ENCODE measurements around the gene SHISA9.

DNA sequence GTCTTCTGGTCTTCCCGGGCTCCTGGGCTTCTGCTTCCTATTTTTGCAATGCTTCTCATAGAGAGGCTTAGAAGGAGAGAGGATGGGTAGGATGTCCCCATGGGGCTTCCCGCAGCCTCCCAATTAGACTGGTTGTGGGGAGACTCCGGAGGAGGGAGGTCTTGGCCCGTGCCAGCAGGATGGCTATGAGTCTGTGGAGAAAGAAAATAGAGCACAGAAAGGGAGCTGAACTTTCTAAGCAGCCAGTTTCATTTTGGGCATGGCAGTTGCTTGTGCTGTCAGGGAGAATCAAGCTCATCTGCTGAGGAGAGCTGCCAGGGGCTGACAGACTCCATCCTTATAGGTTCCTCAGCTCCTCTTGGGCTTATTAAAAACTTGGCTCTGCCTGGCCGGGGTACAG, 204.0 kb downstream of the SHISA9 start:
- TF ChIP-seq, protein P1, sequence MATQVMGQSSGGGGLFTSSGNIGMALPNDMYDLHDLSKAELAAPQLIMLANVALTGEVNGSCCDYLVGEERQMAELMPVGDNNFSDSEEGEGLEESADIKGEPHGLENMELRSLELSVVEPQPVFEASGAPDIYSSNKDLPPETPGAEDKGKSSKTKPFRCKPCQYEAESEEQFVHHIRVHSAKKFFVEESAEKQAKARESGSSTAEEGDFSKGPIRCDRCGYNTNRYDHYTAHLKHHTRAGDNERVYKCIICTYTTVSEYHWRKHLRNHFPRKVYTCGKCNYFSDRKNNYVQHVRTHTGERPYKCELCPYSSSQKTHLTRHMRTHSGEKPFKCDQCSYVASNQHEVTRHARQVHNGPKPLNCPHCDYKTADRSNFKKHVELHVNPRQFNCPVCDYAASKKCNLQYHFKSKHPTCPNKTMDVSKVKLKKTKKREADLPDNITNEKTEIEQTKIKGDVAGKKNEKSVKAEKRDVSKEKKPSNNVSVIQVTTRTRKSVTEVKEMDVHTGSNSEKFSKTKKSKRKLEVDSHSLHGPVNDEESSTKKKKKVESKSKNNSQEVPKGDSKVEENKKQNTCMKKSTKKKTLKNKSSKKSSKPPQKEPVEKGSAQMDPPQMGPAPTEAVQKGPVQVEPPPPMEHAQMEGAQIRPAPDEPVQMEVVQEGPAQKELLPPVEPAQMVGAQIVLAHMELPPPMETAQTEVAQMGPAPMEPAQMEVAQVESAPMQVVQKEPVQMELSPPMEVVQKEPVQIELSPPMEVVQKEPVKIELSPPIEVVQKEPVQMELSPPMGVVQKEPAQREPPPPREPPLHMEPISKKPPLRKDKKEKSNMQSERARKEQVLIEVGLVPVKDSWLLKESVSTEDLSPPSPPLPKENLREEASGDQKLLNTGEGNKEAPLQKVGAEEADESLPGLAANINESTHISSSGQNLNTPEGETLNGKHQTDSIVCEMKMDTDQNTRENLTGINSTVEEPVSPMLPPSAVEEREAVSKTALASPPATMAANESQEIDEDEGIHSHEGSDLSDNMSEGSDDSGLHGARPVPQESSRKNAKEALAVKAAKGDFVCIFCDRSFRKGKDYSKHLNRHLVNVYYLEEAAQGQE (IDR thresholded peaks at IDR 0.05; ENCODE audit: insufficient read depth in 1 of 2, low read depth in 2 of 2, low read length in 2 of 2) = no peak
- TF ChIP-seq POLR2AphosphoS5 (IDR thresholded peaks at IDR 0.05; ENCODE audit: low read depth, low read length) (no peak), TAF1 (IDR thresholded peaks at IDR 0.05; ENCODE audit: borderline replicate concordance, insufficient read depth, low read length) (no peak), SIN3A (IDR thresholded peaks at IDR 0.05; ENCODE audit: borderline replicate concordance, insufficient read depth, low read length) (no peak)
